ENCODE data around the gene CDH13. TPM values are rescaled to one million over a fixed set of nuclear protein-coding genes. Genes with fewer than 3 reads are reported as not detected.

The CDH13 gene
- total and polyA plus RNA-seq, 2 of the 8 experiments (the other 6 are each of a cell fraction or from before 2014, with no cell fraction given) = 2.3 to 2.4 TPM

DNA sequence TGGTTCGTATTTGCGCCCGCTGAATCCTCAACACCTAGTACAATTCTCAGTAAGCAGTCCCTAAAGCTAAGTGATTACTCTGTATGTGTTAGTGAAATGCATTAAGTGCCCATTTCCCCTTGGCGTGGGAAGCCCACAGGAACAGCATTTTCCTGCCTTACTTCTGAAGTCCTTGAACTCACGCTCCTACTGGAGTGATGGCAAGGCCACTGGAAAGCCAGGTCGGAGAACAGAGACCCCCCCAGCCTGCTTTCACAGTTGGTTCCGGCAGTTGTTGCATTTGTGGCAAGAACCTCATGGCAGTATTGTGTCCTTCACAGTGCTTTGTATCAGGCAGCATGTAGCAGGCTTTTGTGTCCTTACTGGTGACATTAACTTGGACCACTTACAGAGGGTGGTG lies 340.7 kb downstream of the CDH13 start:
- WGBS, 2 experiments (ENCODE audit: extremely low coverage in 1 of 2, insufficient coverage in 1 of 2, insufficient read length in 1 of 2, insufficient replicate concordance in 2 of 2, low coverage in 1 of 2, low lambda C conversion rate in 2 of 2, missing lambda C conversion rate in 1 of 2) = 90% methylated on average over 7 of the region's 7 CpGs; no CpG with 5 or more reads in 1 of the 2 experiments
- Histone ChIP-seq H3K9ac (replicated peaks in 1 of 4; ENCODE audit: extremely low read depth in 1 of 4, low read depth in 3 of 4, low read length in 3 of 4) (no peak overlapping the region), H2BK20ac (ENCODE audit: low read length) (no peak overlapping the region), H4K5ac (ENCODE audit: insufficient read length, low read depth, low read length) (no peak overlapping the region), H3K79me2 (ENCODE audit: control insufficient read depth in 1 of 2, insufficient read depth in 2 of 2, low read length in 2 of 2) (no peaks in the 10 kb centered on the region), H3K4me3 (ENCODE audit: extremely low read depth in 1 of 4, insufficient read depth in 2 of 4, low read depth in 3 of 4, low read length in 4 of 4) (no peak overlapping the region), H4K8ac (ENCODE audit: extremely low read depth, insufficient read depth, low read length) (no peak overlapping the region), H3K56ac (replicated peaks; ENCODE audit: insufficient read length, low read depth, low read length) (no peak overlapping the region), H2BK120ac (replicated peaks; ENCODE audit: low read depth, low read length) (no peak overlapping the region), H3K4me1 (replicated peaks in 1 of 4; ENCODE audit: control insufficient read depth in 3 of 4, insufficient read depth in 4 of 4, low read length in 3 of 4) (no peaks in the 10 kb centered on the region), H3K23ac (ENCODE audit: insufficient read length) (no peak overlapping the region), H3K79me1 (ENCODE audit: low read depth, low read length) (no peaks in the 10 kb centered on the region), H2BK5ac (ENCODE audit: low read depth, low read length) (no peak overlapping the region), H2AK5ac (ENCODE audit: low read depth, low read length) (no peak overlapping the region), H3K4me2 (ENCODE audit: insufficient read depth in 1 of 2, low read depth in 2 of 2, low read length in 2 of 2) (no peak overlapping the region), H3K36me3 (ENCODE audit: control insufficient read depth in 2 of 4, insufficient read depth in 4 of 4, low read length in 3 of 4) (no peaks in the 10 kb centered on the region), H3K27me3 (replicated peaks in 1 of 4; ENCODE audit: control insufficient read depth in 3 of 4, extremely low read depth in 1 of 4, insufficient read depth in 3 of 4, low read length in 3 of 4) (no peaks in the 10 kb centered on the region), H3K23me2 (ENCODE audit: low read depth, low read length) (no peaks in the 10 kb centered on the region), H3K4ac (replicated peaks; ENCODE audit: insufficient read length, low read depth, low read length) (no peak overlapping the region), H3K14ac (ENCODE audit: insufficient read length) (no peak overlapping the region), H2BK12ac (ENCODE audit: low read depth, low read length) (no peak overlapping the region), H3K9me3 (ENCODE audit: insufficient read depth in 2 of 2, low read depth in 1 of 2, low read length in 1 of 2) (no peaks in the 10 kb centered on the region), H4K20me1 (replicated peaks in 1 of 2; ENCODE audit: control insufficient read depth in 1 of 2, insufficient read depth in 2 of 2, low read length in 2 of 2) (no peaks in the 10 kb centered on the region), H2BK15ac (ENCODE audit: low read length) (no peak overlapping the region), H2AFZ (ENCODE audit: low read length) (no peak overlapping the region), H3K27ac (ENCODE audit: low read depth, low read length) (no peak overlapping the region), H4K91ac (replicated peaks; ENCODE audit: insufficient read length, low read length) (no peak overlapping the region), H3K18ac (ENCODE audit: extremely low read depth, low read length) (no peak overlapping the region)
- no peak for DNase-seq (ENCODE audit: low read depth in 1 of 2, low spot score in 2 of 2)
- CTCF ChIA-PET (ENCODE audit: partially characterized antibody) = no interaction called here
- POLR2A ChIA-PET (ENCODE audit: partially characterized antibody) = no interaction called here
- no peak for TF ChIP-seq ATF2 (IDR thresholded peaks at IDR 0.05; ENCODE audit: low read length)
- TF ChIP-seq TAF7 (optimal IDR thresholded peaks at IDR 0.05; ENCODE audit: borderline replicate concordance, low read depth, low read length) = no peak
- no peak for TF ChIP-seq NRF1 (IDR thresholded peaks at IDR 0.05; ENCODE audit: low read depth, low read length)
- no peak for FAIRE-seq
